ENCODE results near the gene SZT2. TPM values are rescaled to one million over a fixed set of nuclear protein-coding genes. Genes with fewer than 3 reads are reported as not detected.

The SZT2 gene
- total RNA-seq, 1 donor from 2014 or later = 39.4 TPM

DNA sequence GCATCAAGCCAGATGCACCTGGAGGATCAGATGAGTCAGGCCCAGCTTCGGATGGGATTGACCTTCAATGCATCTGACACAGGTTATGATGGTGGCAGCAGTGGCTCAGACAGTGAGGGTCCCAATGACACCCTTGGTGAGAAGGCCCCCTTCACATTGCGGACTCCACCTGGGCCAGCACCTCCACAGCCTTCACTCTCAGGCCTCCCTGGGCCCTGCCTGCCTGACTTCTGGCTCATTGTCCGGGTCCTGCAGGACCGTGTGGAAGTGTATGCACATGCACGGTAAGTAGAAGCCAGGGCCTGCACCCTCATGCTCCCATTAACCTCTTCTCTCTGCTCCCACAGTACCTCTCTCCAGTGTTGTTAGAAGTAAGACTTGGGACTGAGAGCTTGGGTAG is 43.2 kb downstream of the SZT2 start:
- no peak for DNase-seq (ENCODE audit: low read depth, low spot score)
- Mint-ChIP-seq H3K27me3 (ENCODE audit: low read depth) (no peaks in the 10 kb centered on the region), H3K27ac (ENCODE audit: unreplicated experiment) (no peak overlapping the region), H3K4me3 (no peak overlapping the region), H3K4me1 (peaks cover 28% of the 10 kb centered on the region), H3K9me3 (no peaks in the 10 kb centered on the region), H3K36me3 (ENCODE audit: low read depth) (peaks cover 18% of the 10 kb centered on the region)
- TF ChIP-seq, protein P1, sequence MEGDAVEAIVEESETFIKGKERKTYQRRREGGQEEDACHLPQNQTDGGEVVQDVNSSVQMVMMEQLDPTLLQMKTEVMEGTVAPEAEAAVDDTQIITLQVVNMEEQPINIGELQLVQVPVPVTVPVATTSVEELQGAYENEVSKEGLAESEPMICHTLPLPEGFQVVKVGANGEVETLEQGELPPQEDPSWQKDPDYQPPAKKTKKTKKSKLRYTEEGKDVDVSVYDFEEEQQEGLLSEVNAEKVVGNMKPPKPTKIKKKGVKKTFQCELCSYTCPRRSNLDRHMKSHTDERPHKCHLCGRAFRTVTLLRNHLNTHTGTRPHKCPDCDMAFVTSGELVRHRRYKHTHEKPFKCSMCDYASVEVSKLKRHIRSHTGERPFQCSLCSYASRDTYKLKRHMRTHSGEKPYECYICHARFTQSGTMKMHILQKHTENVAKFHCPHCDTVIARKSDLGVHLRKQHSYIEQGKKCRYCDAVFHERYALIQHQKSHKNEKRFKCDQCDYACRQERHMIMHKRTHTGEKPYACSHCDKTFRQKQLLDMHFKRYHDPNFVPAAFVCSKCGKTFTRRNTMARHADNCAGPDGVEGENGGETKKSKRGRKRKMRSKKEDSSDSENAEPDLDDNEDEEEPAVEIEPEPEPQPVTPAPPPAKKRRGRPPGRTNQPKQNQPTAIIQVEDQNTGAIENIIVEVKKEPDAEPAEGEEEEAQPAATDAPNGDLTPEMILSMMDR (conservative IDR thresholded peaks at IDR 0.05) = no peak

- no peak overlapping the region for H3K27ac Mint-ChIP-seq (ENCODE audit: unreplicated experiment)
- H3K4me3 Mint-ChIP-seq = no peak overlapping the region
- TF ChIP-seq, protein P1 (conservative IDR thresholded peaks at IDR 0.05) = no peak
- H3K36me3 Mint-ChIP-seq (ENCODE audit: low read depth) = peaks cover 18% of the 10 kb centered on the region
- H3K4me1 Mint-ChIP-seq = peaks cover 28% of the 10 kb centered on the region
- H3K27me3 Mint-ChIP-seq (ENCODE audit: low read depth) = no peaks in the 10 kb centered on the region
- no peaks in the 10 kb centered on the region for H3K9me3 Mint-ChIP-seq
- no peak for DNase-seq (ENCODE audit: low read depth, low spot score)
Observed at GRCh38 chr1:43434256-43434655, 44.6 kb downstream of the SZT2 start.

DNA sequence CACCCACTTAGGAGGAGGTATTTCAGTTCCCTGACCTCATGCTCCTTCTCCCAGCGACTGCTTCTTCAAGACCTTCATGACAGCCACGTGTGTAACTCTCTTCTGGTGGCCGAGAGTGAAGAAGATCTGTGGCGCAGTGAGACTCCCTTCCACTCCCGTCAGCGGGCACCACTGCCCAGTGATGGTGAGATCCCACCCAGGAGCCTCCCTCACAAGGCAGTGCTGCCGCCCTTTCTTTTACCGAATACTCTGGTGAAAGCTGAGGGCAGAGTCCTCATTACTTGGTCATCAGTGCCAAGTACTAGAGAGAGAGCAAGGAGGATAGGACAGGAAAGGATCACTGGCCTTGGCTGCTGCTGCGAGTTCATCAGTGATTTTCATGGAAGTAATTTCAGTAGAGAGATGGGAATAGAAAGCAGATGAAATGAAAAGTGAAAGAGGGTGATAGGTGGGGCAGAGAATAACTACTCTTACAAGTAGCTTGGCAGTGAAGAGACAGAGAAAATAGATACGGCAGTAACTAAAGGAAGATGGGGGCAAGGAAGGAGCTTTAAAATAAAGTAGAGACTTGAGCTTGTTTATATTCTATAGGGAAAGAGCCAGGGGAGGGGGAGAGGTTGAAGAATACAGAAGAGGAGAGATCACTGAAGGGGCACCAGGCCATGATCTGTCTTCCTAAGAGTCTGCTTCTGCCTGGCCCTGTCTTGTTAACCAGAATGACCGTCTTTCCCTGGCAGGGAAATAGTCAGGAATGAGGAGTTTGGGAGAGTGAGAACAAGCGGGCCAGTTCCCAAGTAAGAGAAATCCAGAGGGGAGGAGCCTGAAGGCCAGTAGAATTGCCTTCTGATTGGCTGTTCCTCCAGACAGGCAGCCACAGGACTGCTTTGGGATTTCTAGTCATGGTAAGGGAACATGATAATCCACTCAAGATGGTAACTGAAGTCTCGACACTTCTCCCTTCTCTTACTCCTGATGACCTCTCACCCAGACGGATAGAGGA is 45.7 kb downstream of the SZT2 start:
- Mint-ChIP-seq H3K27ac (ENCODE audit: unreplicated experiment) (peak overlapping the region; percentile 73), H3K9me3 (no peaks in the 10 kb centered on the region), H3K4me3 (no peak overlapping the region), H3K27me3 (ENCODE audit: low read depth) (no peaks in the 10 kb centered on the region), H3K4me1 (peaks cover 28% of the 10 kb centered on the region), H3K36me3 (ENCODE audit: low read depth) (peaks cover 15% of the 10 kb centered on the region)
- no peak for DNase-seq (ENCODE audit: low read depth, low spot score)
- TF ChIP-seq, protein P1 (conservative IDR thresholded peaks at IDR 0.05) = no peak

DNA sequence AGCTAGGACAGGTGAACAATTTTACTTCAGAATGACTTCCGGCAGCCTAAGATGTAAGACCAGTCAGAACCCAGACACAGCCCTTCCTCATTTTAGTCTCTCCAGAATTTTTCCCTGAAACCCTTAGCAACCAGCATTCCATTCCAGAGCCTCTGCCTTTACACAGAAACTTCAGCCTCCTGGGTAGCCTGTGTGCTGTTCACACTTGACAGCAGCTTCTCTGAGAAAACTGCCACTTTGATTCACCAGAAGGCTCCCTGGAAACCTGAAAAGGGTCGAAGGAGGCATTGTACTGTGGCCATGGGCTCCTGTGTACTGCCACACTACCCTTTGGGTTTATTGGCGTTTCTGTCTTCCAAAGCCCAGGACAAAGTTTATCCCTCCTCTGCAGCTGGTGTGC is 46.7 kb downstream of the SZT2 start:
- TF ChIP-seq, protein P1 (conservative IDR thresholded peaks at IDR 0.05) = no peak
- Mint-ChIP-seq H3K4me1 (peaks cover 28% of the 10 kb centered on the region), H3K4me3 (no peak overlapping the region), H3K36me3 (ENCODE audit: low read depth) (peaks cover 8% of the 10 kb centered on the region), H3K9me3 (no peaks in the 10 kb centered on the region), H3K27me3 (ENCODE audit: low read depth) (no peaks in the 10 kb centered on the region), H3K27ac (ENCODE audit: unreplicated experiment) (peak overlapping the region; percentile 44)
- DNase-seq (ENCODE audit: low read depth, low spot score) = no peak

- Mint-ChIP-seq H3K27me3 (ENCODE audit: low read depth) (no peaks in the 10 kb centered on the region), H3K36me3 (ENCODE audit: low read depth) (peaks cover 5% of the 10 kb centered on the region), H3K27ac (ENCODE audit: unreplicated experiment) (peak overlapping the region; percentile 79), H3K9me3 (no peaks in the 10 kb centered on the region), H3K4me1 (peaks cover 28% of the 10 kb centered on the region), H3K4me3 (no peak overlapping the region)
- TF ChIP-seq, protein P1 (conservative IDR thresholded peaks at IDR 0.05) = no peak
- no peak for DNase-seq (ENCODE audit: low read depth, low spot score)
Observed at GRCh38 chr1:43437031-43437973, 47.6 kb downstream of the SZT2 start.
